HG03097 (cell line): Measurements from ENCODE around the gene TUBA4B.
A peak's percentile ranks its signal among the peaks of the same experiment; 100 is the strongest.

ENCODE experiments used
- ATAC-seq: cut with Tn5 transposase; IDR thresholded peaks from one replicate; pipeline ENCODE4 v1.9.1; 2021; ENCODE audit not compliant: unreplicated experiment, low FRiP score

The TUBA4B gene

DNA sequence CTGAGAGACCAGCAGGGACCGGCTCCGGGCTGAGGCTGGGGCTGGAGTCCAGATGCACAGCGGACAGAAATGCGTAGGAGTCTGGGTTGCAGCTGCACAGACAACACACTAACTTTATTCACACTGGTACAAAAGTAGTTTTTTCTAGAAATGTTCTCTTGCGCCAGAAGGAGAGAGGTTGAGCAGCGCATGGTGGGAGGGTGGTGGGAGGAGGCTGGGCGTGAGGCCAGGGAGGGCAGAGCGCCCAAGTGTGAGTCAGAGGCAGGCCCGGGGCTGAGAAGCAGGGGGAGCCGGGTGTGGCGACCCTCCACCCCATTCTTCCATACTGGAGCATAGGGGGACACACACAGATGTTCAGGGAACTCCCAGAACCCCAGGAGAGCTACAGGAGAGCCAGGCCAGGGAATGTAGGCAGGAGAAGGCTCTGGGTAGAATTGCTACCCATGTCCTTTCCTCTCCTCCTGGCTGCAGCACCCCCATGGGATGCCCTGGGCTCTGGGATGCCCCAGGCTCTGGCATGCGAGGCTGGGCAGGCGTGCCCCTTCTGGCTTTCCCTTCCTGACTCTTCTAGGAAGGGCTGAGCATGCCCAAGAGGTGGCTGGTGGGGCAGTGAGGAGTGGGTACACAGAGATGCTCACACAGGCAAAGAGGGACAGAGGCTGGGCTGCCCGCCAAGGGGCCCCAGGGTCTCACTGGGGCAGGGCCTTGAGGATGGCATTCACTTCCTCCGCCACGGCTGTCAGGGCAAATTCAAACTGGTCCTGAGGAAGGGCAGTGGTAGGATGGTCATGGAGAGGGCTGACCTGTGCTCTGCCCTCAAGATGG lies 36.7 kb downstream of the TUBA4B start:
- ATAC-seq, result no peak

DNA sequence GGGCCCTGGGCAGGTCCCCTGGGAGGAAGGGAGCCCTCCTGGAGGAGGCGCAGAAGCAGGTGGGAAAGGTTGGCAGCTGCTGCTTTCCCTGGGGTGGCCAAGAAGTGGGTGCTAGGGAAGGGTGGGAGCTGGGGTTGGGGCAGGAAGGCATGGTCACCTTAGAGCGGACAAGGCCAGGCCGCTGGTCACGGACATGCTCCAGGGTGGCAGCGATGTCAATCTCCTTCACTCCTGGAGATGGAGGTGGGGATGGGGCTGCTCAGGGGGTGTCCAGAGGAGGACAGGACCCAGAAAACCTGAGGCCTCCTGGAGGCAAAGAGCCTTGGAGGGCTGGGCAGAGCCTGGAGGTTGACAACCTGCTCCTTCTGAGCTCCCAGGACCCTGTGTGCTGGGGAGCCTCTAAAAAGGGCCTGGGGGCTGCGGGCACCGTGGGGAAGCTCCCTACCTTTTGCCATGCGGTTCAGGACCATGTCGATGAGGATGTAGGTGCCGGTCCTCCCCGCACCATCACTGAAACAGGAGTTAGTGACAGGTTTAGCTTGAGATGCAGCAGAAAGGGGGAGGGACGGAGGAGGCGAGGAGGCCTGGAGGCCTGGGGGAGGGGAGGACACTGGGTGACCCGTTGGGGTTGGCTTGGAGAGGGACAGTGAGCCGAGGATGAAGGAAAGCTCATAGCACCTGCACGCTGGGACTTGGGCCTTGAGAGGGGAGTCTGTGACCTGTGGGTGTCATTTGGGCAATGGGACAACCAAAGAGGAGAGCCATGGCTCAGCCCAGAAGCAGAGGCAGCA lies 37.5 kb downstream of the TUBA4B start:
- ATAC-seq, result no peak

DNA sequence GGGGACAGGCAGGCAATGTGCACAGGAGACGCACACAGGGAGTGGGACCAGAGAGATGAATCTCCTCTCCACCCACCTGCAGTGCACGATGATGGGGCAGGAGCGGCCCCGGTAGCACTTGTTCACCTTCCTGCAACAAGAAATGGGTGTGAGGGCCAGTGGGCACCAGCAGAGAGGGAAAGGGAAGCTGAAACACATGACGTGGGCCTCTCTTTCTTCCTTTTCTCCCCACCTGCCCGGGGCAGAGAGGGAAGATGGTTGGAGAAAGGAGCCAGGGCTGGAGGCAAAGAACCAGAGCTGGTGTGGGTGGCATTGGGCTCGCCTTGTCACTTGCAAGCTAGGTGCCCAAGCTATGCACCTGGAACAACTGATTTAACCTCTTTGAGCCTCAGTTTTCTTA lies 38.4 kb downstream of the TUBA4B start:
- ATAC-seq, result no peak

DNA sequence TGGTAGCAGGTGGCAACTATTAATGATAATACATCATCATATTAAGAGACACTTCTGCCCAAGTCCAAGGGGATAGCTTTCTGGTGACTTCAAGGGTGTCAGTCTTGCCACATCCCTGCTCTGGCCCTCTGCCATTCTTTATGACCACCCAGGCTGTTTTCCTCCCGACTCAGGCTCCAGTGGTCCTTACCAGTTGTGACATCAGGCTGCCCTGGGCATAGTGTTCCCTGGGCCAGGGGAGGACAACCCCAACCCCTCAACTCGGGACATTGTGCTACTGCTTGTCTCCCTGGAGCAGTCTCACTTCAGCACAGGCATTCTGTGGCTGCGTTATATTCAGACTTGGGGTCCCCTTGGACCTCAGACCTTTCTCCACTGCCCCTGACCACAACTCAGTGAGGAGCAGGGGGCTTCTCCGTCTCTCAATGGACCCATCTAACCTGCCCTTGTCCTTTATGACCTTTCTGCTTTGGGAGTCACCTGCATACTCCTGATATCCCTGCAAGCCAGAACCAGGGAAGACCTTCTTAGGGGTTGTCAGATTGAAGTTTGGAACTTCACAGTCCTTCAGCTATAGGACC lies 39.0 kb downstream of the TUBA4B start:
- ATAC-seq, result no peak

DNA sequence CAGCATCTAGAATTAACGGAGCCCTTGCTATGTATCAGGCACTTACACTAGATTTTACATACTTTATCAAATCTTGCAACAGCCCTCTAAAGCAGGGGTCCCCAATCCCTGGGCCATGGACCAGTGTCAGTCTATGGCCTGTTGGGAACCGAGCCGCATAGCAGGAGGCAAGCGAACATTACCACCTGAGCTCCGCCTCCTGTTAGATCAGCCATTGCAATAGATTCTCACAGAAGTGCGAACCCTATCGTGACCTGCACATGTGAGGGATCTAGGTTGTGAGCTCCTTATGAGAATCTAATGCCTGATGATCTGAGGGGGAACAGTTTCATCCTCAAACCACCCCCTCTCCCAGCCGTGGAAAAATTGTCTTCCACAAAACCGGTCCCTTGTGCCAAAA lies 39.6 kb downstream of the TUBA4B start:
- no peak for ATAC-seq

DNA sequence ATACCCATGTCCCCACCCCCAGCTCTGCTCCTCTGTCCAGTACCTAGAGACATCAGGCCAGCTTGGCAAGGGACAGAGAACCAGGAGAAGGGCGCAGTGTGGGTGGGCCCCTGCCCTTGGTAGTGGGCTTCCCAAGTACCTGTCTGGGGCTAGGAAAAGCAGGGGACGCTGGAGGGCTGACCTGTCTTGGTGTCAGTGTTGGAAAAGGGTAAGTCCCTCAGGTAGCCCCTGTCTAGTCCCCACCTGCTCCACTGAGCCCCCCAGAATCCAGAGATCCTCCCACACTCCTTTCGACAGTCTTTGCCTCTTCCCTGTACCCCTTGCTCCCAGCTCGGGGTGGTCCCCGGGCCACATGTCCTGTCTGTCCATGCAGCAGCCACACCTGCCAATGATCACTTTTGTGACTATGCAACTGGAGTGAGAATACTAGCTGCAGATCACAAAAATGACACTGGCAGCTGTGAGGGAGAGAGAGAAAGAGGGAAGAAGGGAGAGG lies 40.7 kb downstream of the TUBA4B start:
- ATAC-seq, result no peak

DNA sequence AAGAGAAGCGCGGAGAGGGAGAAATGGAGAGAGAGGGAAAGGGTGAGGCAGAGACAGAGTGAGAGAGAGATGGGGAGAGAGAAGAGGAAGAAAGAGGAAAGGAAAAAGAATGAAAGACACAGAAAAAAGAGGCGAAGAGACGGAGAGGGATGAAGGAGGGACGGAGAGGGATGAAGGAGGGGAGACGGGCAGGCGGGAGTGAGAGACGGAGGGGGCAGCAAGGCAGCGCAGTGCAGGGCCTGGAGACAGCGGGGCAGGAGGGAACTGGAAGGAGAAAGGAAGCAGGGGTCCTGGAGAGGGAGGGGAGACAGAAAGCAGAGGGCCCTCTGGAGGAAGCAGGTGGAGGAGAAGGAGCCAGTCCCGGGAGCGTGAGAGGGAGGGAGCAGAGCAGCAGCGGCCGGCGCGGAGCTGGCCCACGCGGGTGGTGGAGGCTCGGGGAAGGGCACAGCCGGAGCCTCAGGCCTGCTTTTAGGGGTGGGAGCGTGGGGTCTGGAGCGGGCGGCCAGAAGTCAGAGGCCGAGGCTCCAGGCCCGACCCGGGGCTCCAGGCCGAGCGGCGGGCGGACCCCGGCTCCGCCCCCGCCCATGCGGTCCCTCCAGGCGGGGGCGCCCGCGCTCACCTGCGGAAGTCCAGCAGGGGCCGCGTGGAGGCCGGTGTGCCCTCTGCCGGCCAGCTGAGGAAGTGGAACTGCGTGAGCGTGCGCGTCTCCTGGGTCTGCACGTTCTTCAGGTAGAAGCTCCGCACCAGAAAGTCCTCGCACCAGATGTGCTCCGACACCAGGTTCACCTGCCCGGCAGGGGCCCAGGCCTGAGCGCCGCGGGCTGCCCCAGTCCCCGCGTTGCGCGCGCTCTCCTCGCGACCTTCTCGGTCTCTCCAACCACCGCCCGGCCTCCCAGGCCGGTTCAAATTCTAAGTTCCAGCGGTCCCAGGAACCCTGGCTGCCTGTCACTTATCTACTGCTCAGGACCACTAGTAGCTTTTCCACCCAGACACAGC lies 41.6 kb downstream of the TUBA4B start:
- ATAC-seq, result peak; percentile 90

DNA sequence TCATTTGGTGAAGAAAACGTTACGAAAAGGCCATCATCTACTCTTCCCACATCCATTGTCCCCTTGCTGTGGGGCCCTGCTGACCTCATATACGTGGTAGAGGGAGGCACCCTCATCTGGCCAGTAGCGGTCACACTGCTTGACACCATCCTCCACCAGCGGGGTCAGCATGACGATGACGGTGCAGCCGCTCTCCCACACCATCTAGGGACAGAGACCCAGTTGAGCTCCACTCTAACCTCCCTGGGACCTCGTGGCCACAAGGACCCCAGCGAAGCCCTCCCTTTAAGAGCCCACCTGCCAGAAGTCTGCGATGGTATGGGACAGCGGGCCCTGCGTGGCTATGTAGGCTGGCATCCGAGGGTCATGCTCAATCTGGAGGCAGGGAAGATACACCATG lies 43.1 kb downstream of the TUBA4B start:
- ATAC-seq, result no peak

DNA sequence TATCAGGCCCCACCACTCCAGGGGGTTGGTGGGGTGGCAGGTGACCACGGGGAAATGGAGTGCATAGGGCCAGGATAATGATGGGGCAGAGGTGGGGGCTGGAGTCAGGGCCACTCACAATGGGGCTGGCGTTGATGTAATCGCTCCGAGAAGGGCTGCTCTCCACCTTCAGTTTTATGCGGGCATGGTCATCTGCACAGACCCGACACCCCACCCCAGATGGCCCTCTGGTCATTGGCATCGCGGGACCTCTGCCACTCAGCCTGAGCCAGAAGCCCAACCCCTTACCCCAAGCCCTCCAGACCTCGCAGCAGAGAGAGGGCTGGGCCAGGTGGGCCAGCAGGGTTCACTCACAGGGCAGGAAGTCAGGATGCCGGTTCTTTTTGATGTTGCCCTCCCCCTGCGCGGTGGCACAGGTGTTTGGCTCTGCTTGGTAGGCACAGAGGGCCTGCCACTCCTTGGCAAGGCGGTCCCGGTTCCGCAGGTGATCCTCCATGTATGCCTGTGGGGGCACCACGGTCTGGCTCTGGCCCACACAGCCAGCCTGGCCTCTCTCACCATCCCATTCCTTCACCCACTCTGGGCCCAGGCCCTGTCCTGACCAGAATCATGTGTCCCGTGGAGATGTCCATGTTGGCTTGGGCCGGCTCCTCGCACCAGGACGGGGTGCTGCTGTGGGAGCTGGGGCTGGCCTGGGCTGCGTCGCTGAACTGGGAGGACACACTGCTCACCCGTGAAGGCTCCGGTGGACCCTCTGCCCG lies 43.8 kb downstream of the TUBA4B start:
- ATAC-seq, result no peak

DNA sequence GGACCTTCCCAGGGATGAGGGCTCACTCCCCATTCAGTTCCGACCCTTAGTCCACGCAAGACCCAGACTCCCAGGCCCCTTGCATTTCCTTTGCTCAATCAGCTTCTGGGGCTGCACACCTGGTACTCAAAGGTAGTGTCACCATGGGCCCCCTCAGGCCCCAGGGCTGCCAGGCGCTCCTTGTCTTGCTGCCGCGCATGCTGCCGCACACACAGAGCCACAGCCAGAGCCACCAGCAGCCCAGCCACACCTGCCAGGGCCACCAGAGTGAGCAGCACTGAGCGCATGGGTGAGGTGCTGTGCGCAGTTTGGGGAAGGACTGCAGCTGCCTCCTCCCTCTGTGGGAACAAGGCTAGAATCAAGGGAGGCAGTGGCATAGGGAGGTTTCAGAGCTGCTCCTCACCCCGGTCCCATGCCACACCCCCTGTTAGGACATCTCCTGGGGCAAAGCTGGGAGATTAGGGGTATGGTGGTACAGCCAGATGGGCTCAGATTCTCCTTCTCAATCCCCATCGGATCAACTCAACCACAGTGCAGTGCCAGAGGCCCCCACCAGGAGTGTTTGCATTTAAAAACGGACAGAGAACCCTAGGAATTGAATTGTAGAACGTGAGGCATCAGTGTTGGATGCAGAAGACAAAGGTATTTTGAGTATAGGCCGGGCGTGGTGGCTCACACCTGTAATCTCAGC lies 44.9 kb downstream of the TUBA4B start:
- no peak for ATAC-seq

DNA sequence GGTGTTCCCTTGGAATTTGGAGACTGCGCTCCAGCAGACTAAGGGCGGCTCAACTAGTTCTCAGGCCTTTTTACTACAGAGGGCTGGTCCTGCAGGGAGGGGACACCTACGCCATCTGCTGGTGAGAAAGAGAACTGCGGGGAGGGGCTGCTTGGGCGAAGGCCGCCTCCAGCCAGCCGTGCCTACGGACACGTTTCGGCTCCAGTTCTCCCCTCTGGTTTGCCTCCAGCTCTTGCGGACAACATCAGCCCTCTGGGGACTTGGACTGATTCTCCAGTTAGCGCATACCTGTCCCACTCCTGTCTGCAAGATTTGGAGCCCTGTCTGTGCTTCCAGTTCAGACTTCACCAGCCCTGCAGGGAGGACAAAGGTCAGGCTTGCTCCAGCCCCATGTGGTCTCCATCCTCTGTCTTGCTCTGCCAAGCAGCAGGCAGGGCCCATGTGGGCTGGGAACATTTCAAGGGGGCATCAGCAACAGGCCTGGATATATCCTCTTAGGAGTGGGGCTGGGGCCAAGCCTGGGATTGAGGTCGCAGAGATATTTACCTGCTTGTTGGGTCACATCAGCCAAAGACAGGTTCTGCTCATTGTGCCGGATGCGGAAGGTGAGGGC lies 45.8 kb downstream of the TUBA4B start:
- no peak for ATAC-seq

DNA sequence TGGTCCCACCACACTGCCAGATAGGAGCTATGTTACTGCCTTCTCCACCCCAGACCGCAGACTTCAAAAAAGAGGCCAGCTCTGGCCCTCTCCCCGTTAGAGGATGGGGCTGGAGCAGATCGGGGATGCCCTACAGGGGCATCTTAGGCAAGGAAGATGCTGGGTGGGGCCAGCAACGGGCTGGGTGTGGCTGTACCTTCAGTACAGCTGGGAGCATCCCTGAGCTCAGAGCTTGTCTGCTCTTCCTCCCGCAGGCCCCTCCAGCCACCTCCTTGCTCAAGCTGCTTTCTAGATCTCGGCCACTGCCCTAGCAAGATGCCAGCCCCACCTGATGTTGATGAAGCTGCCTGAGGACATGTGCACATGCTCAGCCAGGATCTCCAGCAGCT lies 46.3 kb downstream of the TUBA4B start:
- ATAC-seq, result no peak

DNA sequence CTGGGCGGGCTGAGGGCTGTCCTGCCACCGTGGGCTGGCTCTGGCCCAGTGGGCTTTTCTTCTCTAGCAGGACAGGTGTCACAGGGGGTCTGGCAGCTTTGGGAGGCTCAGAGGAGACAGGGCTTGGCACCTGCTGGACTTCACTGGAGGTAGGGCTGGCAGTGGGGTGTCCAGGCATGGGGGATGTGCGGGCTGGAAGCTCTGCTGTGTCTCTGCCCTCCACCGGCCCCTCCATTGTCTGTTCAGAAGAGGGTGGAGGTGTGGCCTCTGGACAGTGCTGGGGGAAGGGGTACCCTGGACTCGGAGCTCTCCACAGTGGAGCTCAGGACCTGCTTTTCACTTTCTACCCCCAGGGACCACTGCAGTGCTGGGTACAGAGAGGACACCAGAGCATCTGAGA lies 47.0 kb downstream of the TUBA4B start:
- no peak for ATAC-seq

DNA sequence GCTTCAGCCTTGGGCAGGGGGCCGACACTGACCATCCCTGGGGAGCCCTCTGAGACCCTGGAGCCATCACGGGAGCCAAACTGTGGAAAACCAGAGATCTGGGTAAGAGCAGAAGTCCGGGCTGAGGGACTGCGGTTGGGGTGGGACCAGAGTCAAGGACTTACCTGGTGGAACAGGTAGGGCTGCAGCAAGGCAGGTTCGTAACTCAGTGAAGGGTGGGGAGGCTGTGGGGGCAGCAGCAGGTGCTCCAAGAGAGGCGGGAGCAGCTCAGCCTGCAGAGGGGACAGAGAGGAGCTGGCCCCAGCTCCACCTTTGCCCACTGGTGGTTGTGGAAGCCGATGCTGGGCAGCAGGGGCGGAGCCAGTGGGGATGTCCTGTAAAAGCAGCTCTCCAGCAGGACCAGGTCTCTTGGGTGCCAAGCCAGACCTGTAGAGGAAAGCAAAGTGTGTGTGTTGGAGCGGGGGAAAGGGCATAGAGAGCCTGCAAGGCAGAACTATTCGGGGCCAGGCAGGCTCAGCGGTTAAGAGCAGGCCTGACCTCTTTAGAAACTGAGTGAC lies 49.4 kb downstream of the TUBA4B start:
- no peak for ATAC-seq

DNA sequence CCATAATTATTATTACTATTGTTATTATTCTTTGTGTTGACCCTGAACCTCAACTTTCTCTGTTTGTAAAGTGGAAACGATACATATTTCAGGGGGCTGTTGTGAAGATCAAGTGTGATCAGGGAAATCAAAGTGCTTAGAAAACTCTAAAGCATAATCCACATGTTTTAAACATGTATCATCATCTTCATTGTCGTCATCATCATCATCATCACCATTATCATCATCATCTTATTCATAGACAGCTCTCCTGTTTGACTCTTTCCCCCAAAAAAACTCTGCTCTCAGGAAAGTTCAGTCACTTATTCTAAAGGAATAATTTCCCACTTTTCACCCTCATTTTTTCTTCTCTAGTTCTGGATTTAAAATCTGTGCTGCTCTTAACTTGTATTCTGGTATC lies 51.2 kb downstream of the TUBA4B start:
- no peak for ATAC-seq

DNA sequence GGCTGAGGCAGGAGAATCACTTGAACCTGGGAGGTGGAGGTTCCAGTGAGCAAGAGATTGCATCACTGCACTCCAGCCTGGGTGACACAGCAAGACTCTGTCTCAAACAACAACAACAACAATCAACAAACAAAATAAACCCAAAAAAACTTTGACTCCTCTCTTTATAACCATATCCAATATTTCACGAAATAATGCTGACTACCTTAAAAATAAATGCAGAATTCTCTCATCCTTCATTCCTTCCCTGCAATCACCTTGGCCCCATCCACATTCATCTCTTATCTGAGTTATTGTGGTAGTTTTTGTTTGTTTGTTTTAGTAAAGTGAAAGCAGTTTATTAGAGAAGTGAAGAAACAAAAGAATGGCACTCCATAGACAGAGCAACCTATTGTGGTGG lies 53.0 kb downstream of the TUBA4B start:
- ATAC-seq, result no peak

DNA sequence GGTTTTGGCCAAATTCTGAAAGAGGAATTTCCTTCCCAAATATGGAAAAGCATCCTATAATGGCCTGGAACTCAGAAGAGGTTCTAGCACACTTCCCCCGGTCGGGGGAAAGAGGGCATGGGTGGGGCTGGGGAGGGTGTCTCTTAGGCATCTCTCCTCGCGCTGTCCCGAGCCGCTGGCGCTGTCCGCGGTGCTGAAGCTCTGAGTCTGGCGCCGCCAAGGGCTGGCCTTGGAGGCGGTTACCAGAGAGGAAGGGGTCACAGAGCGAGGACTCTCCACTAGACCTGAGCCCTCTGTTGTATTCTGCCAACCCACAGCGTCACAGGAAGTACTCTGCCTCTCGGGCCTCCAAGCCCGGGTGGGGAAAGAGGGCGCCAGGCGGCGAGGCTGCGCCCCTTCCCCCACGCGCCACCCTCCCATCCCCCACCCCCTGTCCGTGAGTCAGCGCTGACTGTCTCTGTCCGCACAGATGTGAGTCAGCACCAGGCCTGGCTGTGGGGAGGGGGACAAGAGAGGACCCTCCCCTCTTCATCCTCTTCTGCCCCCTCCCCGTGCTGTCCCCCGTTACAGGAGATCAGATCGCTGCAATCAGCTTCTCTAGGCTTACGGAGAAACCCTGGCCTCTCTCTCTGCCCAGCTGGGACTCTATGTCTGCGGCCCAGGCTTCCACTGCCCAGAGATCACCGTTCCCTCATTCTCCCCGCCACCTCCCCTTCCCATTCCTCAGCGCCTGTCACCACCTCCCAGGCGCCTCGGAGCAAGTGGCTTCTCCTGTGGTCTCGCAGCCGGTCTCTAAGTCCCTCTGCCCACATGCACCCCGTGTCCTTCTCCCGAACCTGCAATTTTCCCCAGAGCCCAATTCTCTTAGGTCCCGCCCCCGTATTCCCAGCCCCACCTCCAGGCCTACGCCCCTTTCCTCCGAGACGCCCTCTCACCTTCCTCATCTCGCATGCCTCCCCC lies 55.4 kb downstream of the TUBA4B start:
- ATAC-seq, result no peak
